WTC11 (cell line): Measurements from ENCODE around the gene ZER1. TPM values are rescaled to one million over a fixed set of nuclear protein-coding genes. Genes with fewer than 3 reads are reported as not detected.

Experiments used
- ATAC-seq: fragments of 200-7000 bp; cut with Tn5 transposase; 2 replicates; pipeline ENCODE4 v1.10.0; 2021; ENCODE audit warnings: mild to moderate bottlenecking, moderate library complexity
- CTCF ChIA-PET: fragments of 300-600 bp; sonication (Branson Sonifier 250); formaldehyde crosslinking; loops from one replicate; lab custom pipeline; 2021; ENCODE audit warnings: antibody characterized with exemption; lab: Charles Lee
- POLR2A ChIA-PET: fragments of 350-600 bp; sonication (Branson Sonifier 250); formaldehyde crosslinking; loops from one replicate; lab custom pipeline; 2021; ENCODE audit warnings: antibody characterized with exemption; lab: Charles Lee
- DNase-seq: peaks from one replicate; pipeline ENCODE4 v3.0.0; 2021; ENCODE audit warnings: low spot score
- H3K27ac Mint-ChIP-seq: 2 replicates; pipeline ENCODE4 v1.8.0; 2021; ENCODE audit warnings: mixed read lengths
- H3K27me3 Mint-ChIP-seq: 2 replicates; pipeline ENCODE4 v1.8.0; 2021; ENCODE audit warnings: low read depth, mild to moderate bottlenecking, moderate library complexity, mixed read lengths
- H3K36me3 Mint-ChIP-seq: 2 replicates; pipeline ENCODE4 v1.8.0; 2021; ENCODE audit warnings: mixed read lengths
- H3K4me1 Mint-ChIP-seq: 2 replicates; pipeline ENCODE4 v1.8.0; 2022; ENCODE audit warnings: mixed read lengths
- H3K4me3 Mint-ChIP-seq: 2 replicates; pipeline ENCODE4 v1.8.0; 2021; ENCODE audit warnings: mild to moderate bottlenecking, moderate library complexity, mixed read lengths
- H3K9me3 Mint-ChIP-seq: 2 replicates; pipeline ENCODE4 v1.8.0; 2021; ENCODE audit warnings: mixed read lengths
- FOXP4 ChIP-seq: sonication (generic); formaldehyde crosslinking; IDR thresholded peaks from 2 replicates; pipeline ENCODE4 v1.8.0; 2022; ENCODE audit warnings: mild to moderate bottlenecking, missing genetic modification reagents
- HMGA2 ChIP-seq: fragments of 250-450 bp; sonication (Bioruptor Pico); IDR thresholded peaks from 2 replicates; pipeline ENCODE4 v1.4.0; 2021; ENCODE audit warnings: mild to moderate bottlenecking, moderate library complexity
- JUN ChIP-seq: sonication (generic); formaldehyde crosslinking; IDR thresholded peaks from 2 replicates; pipeline ENCODE4 v1.8.0; 2023; ENCODE audit warnings: mild to moderate bottlenecking, missing genetic modification reagents
- KAT7 ChIP-seq: sonication (generic); formaldehyde crosslinking; IDR thresholded peaks from 2 replicates; pipeline ENCODE4 v1.8.1; 2023; ENCODE audit warnings: missing genetic modification reagents, mild to moderate bottlenecking, borderline replicate concordance
- NFE2L1 ChIP-seq: sonication (generic); formaldehyde crosslinking; IDR thresholded peaks from 2 replicates; pipeline ENCODE4 v1.8.1; 2023; ENCODE audit warnings: missing genetic modification reagents
- PRRX2 ChIP-seq: fragments of 250-450 bp; sonication (Bioruptor Pico); IDR thresholded peaks from 2 replicates; pipeline ENCODE4 v1.8.0; 2021; ENCODE audit warnings: mild to moderate bottlenecking
- TEAD1 ChIP-seq: sonication (generic); formaldehyde crosslinking; IDR thresholded peaks from 2 replicates; pipeline ENCODE4 v1.8.0; 2022; ENCODE audit warnings: mild to moderate bottlenecking, missing genetic modification reagents
- TP53 ChIP-seq: sonication (generic); formaldehyde crosslinking; IDR thresholded peaks from 2 replicates; pipeline ENCODE4 v1.8.1; 2023; ENCODE audit warnings: mild to moderate bottlenecking, missing genetic modification reagents
- ZNF138 ChIP-seq: sonication (generic); formaldehyde crosslinking; conservative IDR thresholded peaks from 2 replicates; pipeline ENCODE4 v1.8.1; 2022; ENCODE audit warnings: mild to moderate bottlenecking, moderate library complexity, missing genetic modification reagents
- ZNF219 ChIP-seq: sonication (generic); formaldehyde crosslinking; IDR thresholded peaks from 2 replicates; pipeline ENCODE4 v1.8.0; 2023; ENCODE audit warnings: missing genetic modification reagents, mild to moderate bottlenecking, borderline replicate concordance
- ZNF232 ChIP-seq: sonication (generic); formaldehyde crosslinking; IDR thresholded peaks from 2 replicates; pipeline ENCODE4 v1.8.0; 2022; ENCODE audit warnings: mild to moderate bottlenecking, missing genetic modification reagents
- ZNF263 ChIP-seq: sonication (generic); formaldehyde crosslinking; IDR thresholded peaks from 2 replicates; pipeline ENCODE4 v1.8.1; 2022; ENCODE audit warnings: low read depth, mild to moderate bottlenecking, moderate library complexity, missing genetic modification reagents
- ZNF512 ChIP-seq: sonication (generic); formaldehyde crosslinking; IDR thresholded peaks from 2 replicates; pipeline ENCODE4 v1.8.1; 2022; ENCODE audit warnings: missing genetic modification reagents, borderline replicate concordance
- total RNA-seq: library from RNA; stranded (reverse); gene quantifications from 3 replicates; pipeline ENCODE4 v1.2.3, GENCODE V29; 2021
- TF ChIP-seq, protein P1 (sequence below): fragments of 250-450 bp; sonication (Bioruptor Pico); IDR thresholded peaks from 2 replicates; pipeline ENCODE4 v1.9.0; 2021; ENCODE audit warnings: mild to moderate bottlenecking
- TF ChIP-seq, protein P2 (sequence below): fragments of 250-450 bp; sonication (Bioruptor Pico); IDR thresholded peaks from 2 replicates; pipeline ENCODE4 v1.9.0; 2021; ENCODE audit warnings: mild to moderate bottlenecking
- TF ChIP-seq, protein P3 (sequence below): sonication (generic); formaldehyde crosslinking; IDR thresholded peaks from 2 replicates; pipeline ENCODE4 v1.8.1; 2023; ENCODE audit warnings: mild to moderate bottlenecking, missing genetic modification reagents
- TF ChIP-seq, protein P4 (sequence below): fragments of 250-450 bp; sonication (Bioruptor Pico); IDR thresholded peaks from 2 replicates; pipeline ENCODE4 v1.8.0; 2021; ENCODE audit warnings: mild to moderate bottlenecking
- TF ChIP-seq, protein P5 (sequence below): sonication (generic); formaldehyde crosslinking; IDR thresholded peaks from 2 replicates; pipeline ENCODE4 v1.8.0; 2022; ENCODE audit warnings: mild to moderate bottlenecking, missing genetic modification reagents
- TF ChIP-seq, protein P6 (sequence below): fragments of 250-450 bp; sonication (Bioruptor Pico); IDR thresholded peaks from 2 replicates; pipeline ENCODE4 v1.9.0; 2021; ENCODE audit warnings: moderate library complexity, mild to moderate bottlenecking, inconsistent platforms, borderline replicate concordance
- TF ChIP-seq, protein P7 (sequence below): fragments of 250-450 bp; sonication (Bioruptor Pico); IDR thresholded peaks from 2 replicates; pipeline ENCODE4 v2.1.2; 2022; ENCODE audit warnings: mild to moderate bottlenecking, moderate library complexity

Gene ZER1
- total RNA-seq, 1 experiment from 2014 or later = 23.8 TPM

DNA sequence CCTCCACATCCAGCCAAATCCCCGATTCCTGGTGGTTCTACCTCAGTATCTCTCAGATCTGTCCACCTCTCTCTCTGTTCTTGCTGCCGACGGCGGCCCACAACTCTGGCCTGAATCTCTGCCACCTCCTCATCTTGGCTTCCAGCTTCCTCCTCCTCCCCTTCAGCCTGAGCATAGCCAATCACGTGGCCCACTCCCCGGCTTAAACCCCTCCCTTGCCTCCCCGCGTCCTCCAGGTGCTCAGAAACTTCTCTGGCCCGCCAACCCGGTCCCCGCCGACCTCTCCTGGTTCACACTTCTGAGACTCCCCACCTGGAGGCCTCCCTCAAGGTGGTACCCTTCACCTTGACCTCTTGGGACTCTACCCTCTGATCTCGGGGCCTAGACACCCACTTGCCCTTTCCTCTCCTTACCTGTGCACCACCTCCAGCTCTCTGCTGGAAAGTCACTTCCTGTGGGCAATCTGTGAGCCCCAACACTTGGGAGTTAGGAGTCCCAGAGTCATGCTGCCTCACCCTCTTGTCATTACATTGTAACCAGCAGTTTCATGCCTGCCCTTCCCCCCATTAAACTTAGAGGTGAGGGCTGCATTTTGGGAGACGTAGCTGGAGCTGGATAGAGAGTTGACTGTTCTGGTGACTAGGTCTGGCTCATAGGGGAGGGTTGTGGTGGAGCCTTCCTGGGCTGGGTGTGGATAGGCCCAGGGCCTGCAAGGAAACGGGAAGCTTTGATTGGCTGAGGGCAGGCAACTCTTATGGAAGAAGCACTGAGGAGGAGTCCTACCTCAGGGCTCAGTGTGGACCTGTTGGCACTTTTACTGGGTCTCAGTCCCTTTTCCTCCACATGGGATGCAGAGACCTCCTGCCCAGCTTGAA, 87.2 kb downstream of the ZER1 start:
- Mint-ChIP-seq H3K4me1 (peaks cover 44% of the 10 kb centered on the region), H3K36me3 (peaks cover 25% of the 10 kb centered on the region), H3K27me3 (no peaks in the 10 kb centered on the region; the same call in 1 of the 2 replicates), H3K9me3 (peaks cover 8% of the 10 kb centered on the region), H3K4me3 (peak overlapping the region; percentile 96), H3K27ac (peak overlapping the region; percentile 97)
- ATAC-seq (peak; percentile 23), DNase-seq (peak; percentile 81)
- CTCF ChIA-PET = interaction anchor here (0.8 to 3.4 kb wide), 6 partner anchors 18 to 264 kb away, joined by 3 to 19 read pairs (median 6); partner anchors contain the start of genes CERCAM, ENDOG and PKN3
- POLR2A ChIA-PET = interaction anchor here (0.8 to 1.7 kb wide), 5 partner anchors 14 to 49 kb away, joined by 3 to 7 read pairs (median 4); partner anchors contain the start of genes PKN3 and ZDHHC12
- TF ChIP-seq, protein P1, sequence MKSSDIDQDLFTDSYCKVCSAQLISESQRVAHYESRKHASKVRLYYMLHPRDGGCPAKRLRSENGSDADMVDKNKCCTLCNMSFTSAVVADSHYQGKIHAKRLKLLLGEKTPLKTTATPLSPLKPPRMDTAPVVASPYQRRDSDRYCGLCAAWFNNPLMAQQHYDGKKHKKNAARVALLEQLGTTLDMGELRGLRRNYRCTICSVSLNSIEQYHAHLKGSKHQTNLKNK (CRISPR knock-in tag) = no peak
- no peak for TF ChIP-seq KAT7 (CRISPR knock-in tag)
- TF ChIP-seq NFE2L1 (CRISPR knock-in tag) = no peak
- TF ChIP-seq, protein P2, sequence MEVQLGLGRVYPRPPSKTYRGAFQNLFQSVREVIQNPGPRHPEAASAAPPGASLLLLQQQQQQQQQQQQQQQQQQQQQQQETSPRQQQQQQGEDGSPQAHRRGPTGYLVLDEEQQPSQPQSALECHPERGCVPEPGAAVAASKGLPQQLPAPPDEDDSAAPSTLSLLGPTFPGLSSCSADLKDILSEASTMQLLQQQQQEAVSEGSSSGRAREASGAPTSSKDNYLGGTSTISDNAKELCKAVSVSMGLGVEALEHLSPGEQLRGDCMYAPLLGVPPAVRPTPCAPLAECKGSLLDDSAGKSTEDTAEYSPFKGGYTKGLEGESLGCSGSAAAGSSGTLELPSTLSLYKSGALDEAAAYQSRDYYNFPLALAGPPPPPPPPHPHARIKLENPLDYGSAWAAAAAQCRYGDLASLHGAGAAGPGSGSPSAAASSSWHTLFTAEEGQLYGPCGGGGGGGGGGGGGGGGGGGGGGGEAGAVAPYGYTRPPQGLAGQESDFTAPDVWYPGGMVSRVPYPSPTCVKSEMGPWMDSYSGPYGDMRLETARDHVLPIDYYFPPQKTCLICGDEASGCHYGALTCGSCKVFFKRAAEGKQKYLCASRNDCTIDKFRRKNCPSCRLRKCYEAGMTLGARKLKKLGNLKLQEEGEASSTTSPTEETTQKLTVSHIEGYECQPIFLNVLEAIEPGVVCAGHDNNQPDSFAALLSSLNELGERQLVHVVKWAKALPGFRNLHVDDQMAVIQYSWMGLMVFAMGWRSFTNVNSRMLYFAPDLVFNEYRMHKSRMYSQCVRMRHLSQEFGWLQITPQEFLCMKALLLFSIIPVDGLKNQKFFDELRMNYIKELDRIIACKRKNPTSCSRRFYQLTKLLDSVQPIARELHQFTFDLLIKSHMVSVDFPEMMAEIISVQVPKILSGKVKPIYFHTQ (CRISPR knock-in tag) = no peak
- TF ChIP-seq, protein P3, sequence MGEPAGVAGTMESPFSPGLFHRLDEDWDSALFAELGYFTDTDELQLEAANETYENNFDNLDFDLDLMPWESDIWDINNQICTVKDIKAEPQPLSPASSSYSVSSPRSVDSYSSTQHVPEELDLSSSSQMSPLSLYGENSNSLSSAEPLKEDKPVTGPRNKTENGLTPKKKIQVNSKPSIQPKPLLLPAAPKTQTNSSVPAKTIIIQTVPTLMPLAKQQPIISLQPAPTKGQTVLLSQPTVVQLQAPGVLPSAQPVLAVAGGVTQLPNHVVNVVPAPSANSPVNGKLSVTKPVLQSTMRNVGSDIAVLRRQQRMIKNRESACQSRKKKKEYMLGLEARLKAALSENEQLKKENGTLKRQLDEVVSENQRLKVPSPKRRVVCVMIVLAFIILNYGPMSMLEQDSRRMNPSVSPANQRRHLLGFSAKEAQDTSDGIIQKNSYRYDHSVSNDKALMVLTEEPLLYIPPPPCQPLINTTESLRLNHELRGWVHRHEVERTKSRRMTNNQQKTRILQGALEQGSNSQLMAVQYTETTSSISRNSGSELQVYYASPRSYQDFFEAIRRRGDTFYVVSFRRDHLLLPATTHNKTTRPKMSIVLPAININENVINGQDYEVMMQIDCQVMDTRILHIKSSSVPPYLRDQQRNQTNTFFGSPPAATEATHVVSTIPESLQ = no peak
- TF ChIP-seq ZNF263 = 0 out of 2 replicates have a peak, but pooled peaks have one; percentile 27
- no peak for TF ChIP-seq FOXP4 (CRISPR knock-in tag)
- no peak for TF ChIP-seq HMGA2
- TF ChIP-seq JUN (CRISPR knock-in tag) = no peak
- no peak for TF ChIP-seq ZNF232
- TF ChIP-seq ZNF138 = no peak
- TF ChIP-seq, protein P4, sequence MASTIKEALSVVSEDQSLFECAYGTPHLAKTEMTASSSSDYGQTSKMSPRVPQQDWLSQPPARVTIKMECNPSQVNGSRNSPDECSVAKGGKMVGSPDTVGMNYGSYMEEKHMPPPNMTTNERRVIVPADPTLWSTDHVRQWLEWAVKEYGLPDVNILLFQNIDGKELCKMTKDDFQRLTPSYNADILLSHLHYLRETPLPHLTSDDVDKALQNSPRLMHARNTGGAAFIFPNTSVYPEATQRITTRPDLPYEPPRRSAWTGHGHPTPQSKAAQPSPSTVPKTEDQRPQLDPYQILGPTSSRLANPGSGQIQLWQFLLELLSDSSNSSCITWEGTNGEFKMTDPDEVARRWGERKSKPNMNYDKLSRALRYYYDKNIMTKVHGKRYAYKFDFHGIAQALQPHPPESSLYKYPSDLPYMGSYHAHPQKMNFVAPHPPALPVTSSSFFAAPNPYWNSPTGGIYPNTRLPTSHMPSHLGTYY = no peak
- no peak for TF ChIP-seq ZNF219 (CRISPR knock-in tag)
- no peak for TF ChIP-seq ZNF512 (CRISPR knock-in tag)
- TF ChIP-seq, protein P5, sequence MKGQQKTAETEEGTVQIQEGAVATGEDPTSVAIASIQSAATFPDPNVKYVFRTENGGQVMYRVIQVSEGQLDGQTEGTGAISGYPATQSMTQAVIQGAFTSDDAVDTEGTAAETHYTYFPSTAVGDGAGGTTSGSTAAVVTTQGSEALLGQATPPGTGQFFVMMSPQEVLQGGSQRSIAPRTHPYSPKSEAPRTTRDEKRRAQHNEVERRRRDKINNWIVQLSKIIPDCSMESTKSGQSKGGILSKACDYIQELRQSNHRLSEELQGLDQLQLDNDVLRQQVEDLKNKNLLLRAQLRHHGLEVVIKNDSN (CRISPR knock-in tag) = peak; percentile 90
- no peak for TF ChIP-seq TEAD1 (CRISPR knock-in tag)
- TF ChIP-seq TP53 = no peak
- no peak for TF ChIP-seq PRRX2 (CRISPR knock-in tag)
- TF ChIP-seq, protein P6, sequence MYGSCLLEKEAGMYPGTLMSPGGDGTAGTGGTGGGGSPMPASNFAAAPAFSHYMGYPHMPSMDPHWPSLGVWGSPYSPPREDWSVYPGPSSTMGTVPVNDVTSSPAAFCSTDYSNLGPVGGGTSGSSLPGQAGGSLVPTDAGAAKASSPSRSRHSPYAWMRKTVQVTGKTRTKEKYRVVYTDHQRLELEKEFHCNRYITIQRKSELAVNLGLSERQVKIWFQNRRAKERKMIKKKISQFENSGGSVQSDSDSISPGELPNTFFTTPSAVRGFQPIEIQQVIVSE (CRISPR knock-in tag) = no peak
- TF ChIP-seq, protein P7, sequence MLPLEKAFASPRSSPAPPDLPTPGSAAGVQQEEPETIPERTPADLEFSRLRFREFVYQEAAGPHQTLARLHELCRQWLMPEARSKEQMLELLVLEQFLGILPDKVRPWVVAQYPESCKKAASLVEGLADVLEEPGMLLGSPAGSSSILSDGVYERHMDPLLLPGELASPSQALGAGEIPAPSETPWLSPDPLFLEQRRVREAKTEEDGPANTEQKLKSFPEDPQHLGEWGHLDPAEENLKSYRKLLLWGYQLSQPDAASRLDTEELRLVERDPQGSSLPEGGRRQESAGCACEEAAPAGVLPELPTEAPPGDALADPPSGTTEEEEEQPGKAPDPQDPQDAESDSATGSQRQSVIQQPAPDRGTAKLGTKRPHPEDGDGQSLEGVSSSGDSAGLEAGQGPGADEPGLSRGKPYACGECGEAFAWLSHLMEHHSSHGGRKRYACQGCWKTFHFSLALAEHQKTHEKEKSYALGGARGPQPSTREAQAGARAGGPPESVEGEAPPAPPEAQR = no peak
